ENCODE results near the gene SCGN.

Gene SCGN

GRCh38 chr6:25689966-25690365, 38.0 kb downstream of the SCGN start:
- no peak for TF ChIP-seq CTCF (conservative IDR thresholded peaks at IDR 0.05; ENCODE audit: low read depth, low read length)
- H3K4me3 ChIP-seq (ENCODE audit: low read depth, low read length): no peak overlapping the region
- no peak for DNase-seq (ENCODE audit: low read depth)

- no peak overlapping the region for H3K4me3 ChIP-seq (ENCODE audit: low read depth, low read length)
- no peak for TF ChIP-seq CTCF (conservative IDR thresholded peaks at IDR 0.05; ENCODE audit: low read depth, low read length)
- no peak for DNase-seq (ENCODE audit: low read depth)
These were observed 39.9 kb downstream of the SCGN start for GRCh38 chr6:25691894-25692293.

- no peak for DNase-seq (ENCODE audit: low read depth)
- TF ChIP-seq CTCF (conservative IDR thresholded peaks at IDR 0.05; ENCODE audit: low read depth, low read length): no peak
- no peak overlapping the region for H3K4me3 ChIP-seq (ENCODE audit: low read depth, low read length)
These were observed 40.5 kb downstream of the SCGN start for GRCh38 chr6:25692472-25692871.

- DNase-seq (ENCODE audit: low read depth): no peak
- H3K4me3 ChIP-seq (ENCODE audit: low read depth, low read length): no peak overlapping the region
- TF ChIP-seq CTCF (conservative IDR thresholded peaks at IDR 0.05; ENCODE audit: low read depth, low read length): no peak
These were observed 42.4 kb downstream of the SCGN start for GRCh38 chr6:25694366-25694765.

- DNase-seq (ENCODE audit: low read depth): no peak
- no peak overlapping the region for H3K4me3 ChIP-seq (ENCODE audit: low read depth, low read length)
- TF ChIP-seq CTCF (conservative IDR thresholded peaks at IDR 0.05; ENCODE audit: low read depth, low read length): no peak
These were observed 43.7 kb downstream of the SCGN start for GRCh38 chr6:25695671-25696070.

- no peak overlapping the region for H3K4me3 ChIP-seq (ENCODE audit: low read depth, low read length)
- no peak for DNase-seq (ENCODE audit: low read depth)
- TF ChIP-seq CTCF (conservative IDR thresholded peaks at IDR 0.05; ENCODE audit: low read depth, low read length): no peak
These were observed 45.7 kb downstream of the SCGN start for GRCh38 chr6:25697537-25698340.

- DNase-seq (ENCODE audit: low read depth): no peak
- TF ChIP-seq CTCF (conservative IDR thresholded peaks at IDR 0.05; ENCODE audit: low read depth, low read length): no peak
These were observed 46.6 kb downstream of the SCGN start for GRCh38 chr6:25698631-25699030.

More at GRCh38 chr6:25698631-25699030, 46.6 kb downstream of the SCGN start:
- no peak overlapping the region for H3K4me3 ChIP-seq (ENCODE audit: low read depth, low read length)
